DMS 273 (cell line): Measurements from ENCODE around the gene RNH1.

ENCODE experiments used
- DNase-seq: peaks from one replicate; lab custom pipeline; 2025; ENCODE audit not compliant: unreplicated experiment; lab: John Stamatoyannopoulos, UW

Gene RNH1

DNA sequence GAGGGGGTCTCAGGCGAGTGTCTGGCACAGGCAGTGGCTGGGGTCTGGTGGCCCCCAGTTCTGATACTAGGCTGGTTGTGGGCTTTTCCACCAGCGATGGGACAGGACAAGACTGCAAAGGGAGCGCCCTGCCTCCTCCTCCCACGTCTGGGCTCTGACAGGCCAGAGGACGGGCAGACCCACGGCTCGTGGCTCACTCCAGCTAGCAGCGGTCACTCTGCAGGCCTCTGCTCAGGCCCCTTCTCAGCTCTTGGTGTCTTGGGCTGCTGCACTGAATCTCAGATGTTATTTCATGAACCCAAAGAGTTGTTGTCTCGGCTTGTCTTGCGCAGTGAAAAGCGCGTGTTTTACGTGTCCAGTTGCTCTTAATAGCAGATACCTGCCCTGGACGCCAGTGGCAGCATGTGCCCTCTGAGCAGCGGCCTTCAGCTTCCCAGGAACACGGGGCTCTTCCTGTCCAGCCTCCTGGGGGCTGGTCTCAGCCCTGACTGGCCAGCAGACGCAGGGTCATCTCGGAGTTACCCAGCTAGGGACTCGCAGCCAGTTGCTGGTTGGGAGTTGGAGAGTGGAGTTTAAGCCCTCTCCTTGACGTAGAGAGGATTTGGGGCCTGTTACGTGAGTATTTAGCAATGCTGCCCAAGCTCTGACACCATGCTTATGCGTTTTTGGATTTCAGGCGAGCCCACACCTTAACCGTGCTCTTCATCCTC, 47.4 kb downstream of the RNH1 start:
- DNase-seq = no peak

DNA sequence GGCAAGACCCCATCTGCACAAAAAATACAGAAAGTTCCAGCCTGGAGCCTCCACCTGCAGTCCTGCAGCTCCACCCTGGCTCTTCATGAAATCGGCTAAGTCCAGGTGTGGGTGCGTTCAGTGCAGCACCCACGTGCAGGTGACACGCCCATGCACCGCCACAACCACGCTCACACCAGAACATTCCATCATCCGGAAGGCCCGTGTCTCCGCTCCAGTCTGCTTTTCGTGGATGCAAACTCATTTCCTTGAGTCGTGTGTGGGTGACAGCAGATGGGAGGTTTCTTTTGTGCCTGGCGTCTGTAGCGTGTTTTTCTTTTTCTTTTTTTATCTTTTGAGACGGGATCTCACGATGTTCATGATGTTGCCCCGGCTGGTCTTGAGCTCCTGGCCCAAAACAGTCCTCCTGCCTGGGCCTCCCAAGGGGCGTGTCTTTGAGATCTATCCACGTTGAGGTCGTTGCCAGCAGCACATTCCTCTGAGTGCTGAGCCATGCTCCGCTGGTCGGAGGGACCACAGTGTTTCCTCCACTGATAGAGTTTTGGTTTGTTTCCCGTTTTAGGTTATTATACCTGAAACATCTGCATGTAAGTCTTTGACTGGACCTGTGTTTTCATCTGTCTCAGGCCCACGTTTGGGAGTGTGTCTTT, 49.8 kb downstream of the RNH1 start:
- DNase-seq = no peak

DNA sequence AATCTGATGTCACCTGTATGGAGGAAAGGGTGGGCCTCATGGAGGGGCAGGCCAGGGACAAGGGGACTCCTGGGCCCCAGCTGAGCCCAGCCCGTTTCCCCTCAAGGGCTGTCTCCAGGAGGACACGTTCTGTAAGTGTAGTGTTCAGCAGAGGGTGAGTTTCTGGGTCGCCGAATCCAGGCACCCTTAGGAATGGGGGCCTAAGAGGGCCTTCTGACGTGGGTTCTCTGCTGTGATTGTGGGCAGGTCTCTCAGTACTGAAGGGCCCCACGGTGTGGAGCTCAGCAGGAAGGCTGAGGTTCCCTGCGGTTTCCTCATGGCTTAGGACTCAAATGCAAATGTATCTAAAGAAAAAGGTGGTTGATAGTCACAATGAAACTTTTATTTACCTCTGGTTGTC, 50.5 kb downstream of the RNH1 start:
- DNase-seq = no peak

DNA sequence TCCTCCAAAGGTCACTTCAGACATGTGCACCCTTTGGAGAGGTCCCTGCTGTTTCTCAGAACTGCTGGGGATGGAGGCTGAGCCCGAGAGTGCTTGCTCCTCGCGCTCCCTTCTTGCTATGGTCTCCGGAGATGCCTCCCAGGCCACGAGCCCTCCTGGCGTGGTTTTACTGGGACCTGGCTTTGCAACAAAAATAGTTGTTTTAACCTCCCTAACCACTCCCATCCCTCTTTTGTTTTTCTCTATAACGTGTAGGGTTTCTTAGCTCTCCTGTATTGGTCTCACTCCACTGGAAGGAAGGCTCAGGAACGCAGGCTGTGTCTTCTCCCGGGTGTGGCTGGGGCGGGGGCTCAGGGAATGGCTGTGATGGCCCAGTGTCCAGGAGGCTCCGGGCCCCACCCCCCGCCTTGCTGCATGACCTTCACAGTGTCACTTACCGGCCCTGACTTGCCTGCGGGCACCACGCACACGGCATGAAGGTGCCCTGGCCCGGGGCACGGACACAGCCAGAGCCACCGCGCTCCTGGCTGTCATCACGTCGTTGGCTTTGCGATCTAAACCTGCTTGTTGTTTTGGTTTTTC, 51.4 kb downstream of the RNH1 start:
- DNase-seq = no peak

DNA sequence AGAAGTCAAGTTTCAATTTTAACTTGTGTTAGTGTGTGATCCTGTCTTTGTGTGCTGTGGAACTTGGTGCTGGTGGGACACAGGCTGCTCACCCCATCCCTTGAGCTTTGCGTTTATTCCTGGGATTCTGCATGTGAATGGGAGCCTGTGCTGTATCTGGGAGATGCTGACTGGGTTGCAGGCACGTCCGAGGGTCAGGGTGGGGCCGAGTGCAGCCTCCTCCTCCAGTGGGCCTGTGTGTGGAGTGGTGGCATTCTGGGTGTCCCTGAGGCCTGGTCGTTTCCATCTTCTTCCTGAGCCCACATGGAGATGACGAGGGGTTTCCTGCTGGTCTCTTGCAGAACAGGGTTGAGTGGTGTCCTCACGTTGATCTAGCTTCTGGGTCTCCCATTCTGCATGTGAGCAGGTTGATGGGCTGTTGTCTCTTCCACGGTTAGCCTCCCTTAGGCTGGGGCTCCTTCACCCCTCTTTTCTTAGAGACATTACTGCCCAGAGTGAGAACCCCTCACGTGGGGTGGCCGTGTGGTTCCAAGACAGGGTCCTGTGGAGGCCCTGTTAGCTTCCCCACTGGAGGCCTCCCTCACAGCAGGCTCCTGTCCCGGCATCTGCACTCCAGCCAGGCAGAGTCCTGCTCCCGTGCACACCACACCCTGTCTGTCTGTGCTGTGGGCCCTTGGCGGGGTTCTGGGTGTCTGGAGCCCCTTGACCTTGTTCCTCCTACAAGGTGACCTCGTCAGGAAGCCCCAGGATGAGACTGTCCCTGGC, 52.1 kb downstream of the RNH1 start:
- DNase-seq = no peak

- DNase-seq = no peak
These were observed 53.0 kb downstream of the RNH1 start for GRCh38 chr11:454043-454442.

DNA sequence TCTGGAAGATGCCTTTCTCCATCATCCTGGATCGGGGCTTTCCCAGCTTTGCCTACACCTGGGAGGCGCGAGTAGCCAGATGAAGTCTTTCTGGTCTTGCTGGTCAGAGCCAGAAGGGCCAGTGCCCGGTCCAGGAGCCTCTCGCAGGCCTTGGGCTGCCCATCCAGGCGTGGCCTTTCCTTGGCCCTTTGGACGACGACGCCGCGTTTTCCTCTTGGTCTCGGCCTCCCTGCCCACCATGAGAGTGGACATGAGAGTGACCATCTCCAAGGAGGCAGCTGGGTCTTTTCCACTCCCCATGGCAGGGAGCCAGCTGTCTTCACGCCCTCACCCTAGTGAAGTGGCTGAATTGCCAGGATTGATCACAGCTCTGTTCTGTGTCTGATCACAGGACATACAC, 53.5 kb downstream of the RNH1 start:
- no peak for DNase-seq

DNA sequence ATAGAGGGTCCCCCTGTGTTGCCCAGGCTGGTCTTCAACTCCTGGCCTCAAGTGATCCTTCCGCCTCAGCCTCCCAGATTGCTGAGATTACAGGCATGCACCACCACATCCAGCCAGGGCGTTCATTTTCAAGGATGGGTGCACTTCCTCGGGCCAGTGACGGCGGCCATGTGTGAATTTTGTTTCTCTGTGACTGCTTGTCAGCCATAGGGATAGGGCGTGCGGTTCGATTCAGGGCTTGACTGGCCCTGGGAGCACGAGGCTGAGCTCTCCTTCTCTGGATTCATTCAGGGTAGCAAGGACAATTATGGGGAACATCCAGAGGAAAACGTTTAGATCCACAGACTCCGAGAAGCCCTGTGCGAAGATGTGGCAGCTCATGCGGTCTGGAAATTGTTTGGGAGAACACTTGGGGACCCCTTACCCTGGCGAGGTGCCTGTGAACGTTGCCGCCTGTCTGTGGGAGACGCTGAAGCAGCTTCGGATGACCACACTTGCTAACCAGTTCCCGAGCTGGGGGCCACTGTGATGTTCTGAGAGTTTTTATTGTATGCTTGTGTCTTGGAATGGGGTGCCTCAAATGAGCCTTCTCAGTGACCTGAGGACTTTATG, 54.0 kb downstream of the RNH1 start:
- no peak for DNase-seq

GRCh38 chr11:452203-452744, 54.8 kb downstream of the RNH1 start:
- no peak for DNase-seq

GRCh38 chr11:451738-452137, 55.3 kb downstream of the RNH1 start:
- DNase-seq = no peak

DNA sequence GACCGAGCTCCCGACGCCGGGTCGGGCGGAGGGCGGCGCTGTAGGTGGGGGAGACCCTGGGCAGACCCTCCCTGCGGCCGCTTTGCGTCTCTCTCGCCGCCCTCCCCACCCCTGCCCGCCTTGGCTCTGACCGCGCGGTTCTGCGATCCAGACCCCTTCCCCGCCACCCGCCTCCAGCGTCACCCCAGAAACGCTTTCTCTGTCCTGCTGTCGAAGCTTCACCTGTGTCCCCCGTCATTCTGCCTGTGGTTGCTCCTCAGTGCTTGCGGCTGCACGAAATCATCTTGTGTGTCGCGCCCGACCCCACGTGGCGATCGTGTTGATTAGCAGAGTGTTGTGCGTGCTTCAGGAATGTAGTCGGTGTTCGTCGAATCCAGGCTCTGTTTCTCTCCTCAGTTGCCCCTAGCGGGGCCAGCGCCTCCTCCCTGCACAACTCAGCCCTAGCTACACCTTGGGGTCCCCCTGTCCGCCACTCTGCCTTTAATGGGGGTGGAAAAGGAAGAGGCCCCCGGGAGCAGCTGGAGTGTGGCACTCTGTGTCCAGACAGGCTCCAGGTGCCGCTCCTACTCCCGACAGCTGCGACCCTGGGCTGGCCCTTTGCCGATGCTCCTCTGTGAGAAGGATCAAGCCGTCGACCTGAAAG, 56.1 kb downstream of the RNH1 start:
- peak; percentile 78 for DNase-seq

- peak; percentile 96 for DNase-seq
These were observed 56.9 kb downstream of the RNH1 start, which contains the start of gene PTDSS2 for GRCh38 chr11:449889-450808. TSS of gene PTDSS2 (plus strand) at chr11:450279. CDS start at chr11:450456, 177 bp downstream.

- peak; percentile 94 for DNase-seq
These were observed 58.9 kb downstream of the RNH1 start for GRCh38 chr11:447923-448731.

DNA sequence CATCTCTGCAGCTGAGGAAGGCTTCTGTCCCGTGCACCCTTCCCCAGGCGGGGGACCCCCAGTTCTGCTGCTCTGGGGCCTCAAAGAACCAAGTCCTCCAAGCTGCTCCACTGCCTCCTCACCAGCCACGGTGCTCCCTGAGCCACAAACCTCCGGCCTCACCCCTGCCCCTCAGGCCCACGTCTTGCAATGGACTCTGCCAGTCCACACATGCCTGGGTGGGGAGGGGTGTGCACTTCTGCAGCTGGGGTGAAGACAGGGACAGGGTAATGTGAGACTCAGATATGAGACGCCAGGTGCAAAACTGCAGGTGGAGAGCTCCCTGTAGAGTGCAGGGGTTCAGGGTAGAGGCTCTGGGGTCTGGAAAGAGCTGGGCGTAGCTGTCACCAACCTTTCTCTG, 60.2 kb downstream of the RNH1 start:
- no peak for DNase-seq

GRCh38 chr11:445765-446588, 61.1 kb downstream of the RNH1 start:
- no peak for DNase-seq
